HL-60/S4 treated with retinoic acid at 250 ng/mL for 4 days and 3 days (cell line): Measurements from ENCODE around the gene GON4L.
"Not testable (repeated sequence)": the region's sequence is repeated elsewhere in the genome, so short reads cannot be mapped to it uniquely, and the experiment has no call there.

Experiments
- in situ Hi-C: fragments of 300-500 bp; cut with MboI; formaldehyde crosslinking; loops from 2 replicates; pipeline ENCODE4 v1.7.0; 2022; ENCODE audit warnings: low sequenced_read_pairs

Gene GON4L

DNA sequence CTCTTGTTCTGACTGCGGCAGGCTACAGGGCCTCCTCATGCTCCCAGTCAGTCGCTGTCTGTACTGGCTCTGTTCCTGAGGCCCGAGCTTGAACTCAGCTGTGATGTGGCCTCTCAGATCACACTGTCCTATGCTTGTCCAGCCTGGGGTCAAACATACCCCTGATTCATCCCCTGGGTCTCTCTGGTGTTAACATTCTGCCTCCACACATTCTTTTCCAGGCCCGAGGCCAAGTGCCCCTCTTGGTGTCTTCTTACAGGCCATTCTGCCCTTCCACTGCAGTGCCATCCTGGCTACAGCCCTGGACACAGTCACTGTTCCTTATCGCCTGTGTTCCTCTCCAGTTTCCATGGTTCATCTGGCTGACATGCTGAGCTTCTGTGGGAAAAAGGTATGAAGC is 108.9 kb downstream of the GON4L start:
- in situ Hi-C loops = not testable (repeated sequence)

DNA sequence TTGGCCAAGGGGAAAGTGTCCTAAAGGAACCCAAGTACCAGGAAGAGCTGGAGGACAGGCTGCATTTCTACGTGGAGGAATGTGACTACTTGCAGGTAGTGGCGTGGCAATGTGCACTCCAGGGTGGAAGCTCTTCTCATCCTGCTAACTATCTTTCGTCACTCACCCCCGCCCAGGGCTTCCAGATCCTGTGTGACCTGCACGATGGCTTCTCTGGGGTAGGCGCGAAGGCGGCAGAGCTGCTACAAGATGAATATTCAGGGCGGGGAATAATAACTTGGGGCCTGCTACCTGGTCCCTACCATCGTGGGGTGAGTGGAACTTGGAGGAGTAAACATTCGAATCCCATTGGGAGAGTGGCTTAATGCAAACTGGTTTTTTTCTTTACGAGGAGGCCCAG is 109.4 kb downstream of the GON4L start:
- in situ Hi-C loops = not testable (repeated sequence)

DNA sequence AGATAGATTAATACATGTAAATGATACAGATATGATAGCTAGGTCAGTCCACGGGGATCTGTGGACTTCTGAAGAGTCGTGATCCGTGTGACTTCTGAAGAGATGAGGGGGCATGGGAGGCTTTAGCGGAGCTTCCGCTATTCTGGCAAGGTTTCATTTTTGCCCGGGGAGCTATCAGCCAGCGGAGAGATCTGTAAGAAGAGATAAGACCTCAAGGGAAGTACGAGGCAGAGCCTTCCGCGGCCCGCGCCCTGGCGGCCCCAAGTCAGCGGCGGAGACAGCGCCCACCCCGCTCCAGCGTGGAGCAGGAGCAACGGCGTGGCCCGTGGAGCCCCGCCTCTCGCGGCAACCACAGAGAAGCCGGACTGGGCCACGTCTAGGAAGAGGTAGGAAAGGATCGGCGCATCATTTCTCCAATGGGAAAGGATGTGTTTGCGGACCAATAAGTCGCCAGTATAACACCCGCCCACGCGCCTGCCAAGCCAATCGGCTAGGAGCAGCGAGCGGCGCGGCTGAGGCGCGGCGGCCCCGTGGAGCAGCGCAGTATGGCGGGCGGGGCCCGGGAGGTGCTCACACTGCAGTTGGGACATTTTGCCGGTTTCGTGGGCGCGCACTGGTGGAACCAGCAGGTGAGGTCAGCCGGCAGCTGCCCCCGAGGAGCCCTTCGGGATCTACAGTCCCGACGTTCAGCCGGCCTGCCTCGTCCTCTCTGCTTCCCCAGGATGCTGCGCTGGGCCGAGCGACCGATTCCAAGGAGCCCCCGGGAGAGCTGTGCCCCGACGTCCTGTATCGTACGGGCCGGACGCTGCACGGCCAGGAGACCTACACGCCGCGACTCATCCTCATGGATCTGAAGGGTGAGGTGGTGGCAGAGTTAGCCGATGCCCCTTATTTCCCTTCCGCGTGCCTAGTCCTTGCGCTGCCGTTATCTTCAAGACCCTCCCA is 111.5 kb downstream of the GON4L start:
- in situ Hi-C loops = not testable (repeated sequence)

DNA sequence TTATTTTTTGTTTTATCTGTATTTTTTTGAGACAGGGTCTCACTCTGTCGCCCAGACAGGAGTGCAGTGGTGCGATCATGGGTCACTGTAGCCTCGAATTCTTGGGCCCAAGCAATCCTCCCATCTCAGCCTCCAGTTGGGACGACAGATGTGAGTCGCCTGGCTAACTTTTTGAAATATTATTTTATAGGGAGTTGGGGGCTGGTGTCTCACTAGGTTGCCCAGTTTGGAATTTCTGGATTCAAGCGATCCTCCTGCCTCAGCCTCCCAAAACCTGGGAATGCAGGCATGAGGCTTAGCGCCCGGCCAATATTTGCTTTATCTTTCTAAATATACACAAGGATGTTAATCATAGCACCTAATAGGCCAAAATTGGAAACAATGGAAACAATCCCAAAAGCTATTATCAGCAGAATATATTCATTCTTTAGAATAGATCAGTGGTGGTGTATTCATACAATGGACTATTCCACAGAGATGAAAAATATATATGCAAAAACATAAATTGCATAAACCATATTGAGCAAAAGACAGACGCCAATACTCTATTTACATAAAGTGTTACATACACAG is 112.2 kb downstream of the GON4L start:
- in situ Hi-C loops = no loop called here

DNA sequence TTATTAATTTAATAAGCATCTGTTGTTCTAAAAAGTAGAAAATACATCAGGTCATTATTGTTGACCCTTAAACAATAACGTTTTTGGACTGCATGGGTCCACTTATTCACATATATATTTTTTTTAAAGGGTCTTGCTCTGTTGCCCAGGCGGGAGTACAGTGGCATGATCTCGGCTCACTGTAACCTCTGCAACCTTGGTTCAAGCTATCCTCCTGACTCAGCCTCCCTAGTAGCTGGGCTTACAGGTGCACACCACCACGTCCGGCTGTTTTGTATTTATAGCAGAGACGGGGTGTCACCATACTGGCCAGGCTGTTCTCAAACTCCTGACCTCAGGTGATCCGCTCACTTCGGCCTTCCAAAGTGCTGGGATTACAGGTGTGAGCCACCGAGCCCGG is 115.1 kb downstream of the GON4L start:
- in situ Hi-C loops = no loop called here

DNA sequence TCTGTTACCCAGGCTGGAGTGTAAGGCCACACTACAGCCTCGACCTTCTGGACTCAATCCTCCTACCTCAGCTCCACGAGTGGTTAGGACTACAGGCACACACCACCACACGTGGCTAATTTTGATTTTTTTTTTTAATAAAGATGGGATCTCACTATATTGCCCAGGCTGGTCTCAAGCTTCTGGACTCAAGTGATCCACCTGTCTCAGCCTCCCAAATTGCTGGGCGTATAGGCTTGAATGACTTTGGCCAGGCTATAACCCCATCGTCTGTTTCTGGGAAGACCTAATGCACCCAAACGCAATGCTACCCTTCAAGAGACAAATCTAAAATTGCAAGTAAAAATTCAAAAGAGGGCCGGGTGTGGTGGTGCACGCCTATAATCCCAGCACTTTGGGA is 116.0 kb downstream of the GON4L start:
- in situ Hi-C loops = no loop called here

DNA sequence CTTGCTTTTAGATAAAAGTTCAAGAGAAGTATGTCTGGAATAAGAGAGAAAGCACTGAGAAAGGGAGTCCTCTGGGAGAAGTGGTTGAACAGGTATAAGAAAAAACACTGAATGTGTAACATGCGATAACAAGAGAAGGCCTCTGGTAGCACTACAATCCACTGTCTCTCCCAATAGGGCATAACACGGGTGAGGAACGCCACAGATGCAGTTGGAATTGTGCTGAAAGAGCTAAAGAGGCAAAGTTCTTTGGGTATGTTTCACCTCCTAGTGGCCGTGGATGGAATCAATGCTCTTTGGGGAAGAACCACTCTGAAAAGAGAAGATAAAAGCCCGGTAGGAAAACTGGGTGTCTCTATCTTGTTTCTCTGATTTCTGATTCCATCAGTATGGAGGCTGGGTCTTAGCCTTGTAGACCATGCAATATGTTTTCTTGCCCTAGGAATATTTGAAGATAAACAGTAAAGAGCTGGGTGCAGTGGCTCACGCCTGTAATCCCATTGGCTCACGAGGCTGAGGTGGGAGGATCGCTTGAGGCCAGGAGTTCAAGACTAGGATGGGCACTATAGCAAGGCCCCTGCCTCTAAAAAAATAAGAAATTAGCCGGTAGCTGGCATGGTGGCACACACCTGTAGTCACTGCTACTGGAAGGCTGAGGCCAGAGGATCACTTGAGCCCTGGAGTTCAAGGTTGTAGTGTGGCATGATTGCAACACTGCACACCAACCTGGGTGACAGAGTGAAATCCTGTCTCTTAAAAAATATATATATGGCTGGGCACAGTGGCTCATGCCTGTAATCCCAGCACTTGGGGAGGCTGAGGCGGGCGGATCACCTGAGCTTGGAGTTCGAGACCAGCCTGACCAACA is 127.7 kb downstream of the GON4L start:
- in situ Hi-C loops = no loop called here

DNA sequence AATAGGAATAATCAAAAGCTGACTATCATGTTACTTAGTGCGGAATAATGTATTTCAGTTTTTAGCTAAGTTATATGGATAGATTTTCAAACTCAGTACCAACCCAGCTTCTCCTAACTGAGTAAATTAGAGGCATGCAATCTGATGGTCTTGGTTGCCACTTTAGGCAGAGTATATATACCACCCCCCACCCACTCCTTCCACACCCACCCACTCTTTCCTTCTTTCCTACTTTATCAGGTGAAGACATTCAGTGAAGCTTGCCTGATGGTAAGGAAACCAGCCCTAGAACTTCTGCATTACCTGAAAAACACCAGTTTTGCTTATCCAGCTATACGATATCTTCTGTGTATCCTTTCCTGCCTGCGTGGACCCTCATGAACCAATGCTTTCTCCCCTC is 131.9 kb downstream of the GON4L start:
- in situ Hi-C loops = no loop called here

DNA sequence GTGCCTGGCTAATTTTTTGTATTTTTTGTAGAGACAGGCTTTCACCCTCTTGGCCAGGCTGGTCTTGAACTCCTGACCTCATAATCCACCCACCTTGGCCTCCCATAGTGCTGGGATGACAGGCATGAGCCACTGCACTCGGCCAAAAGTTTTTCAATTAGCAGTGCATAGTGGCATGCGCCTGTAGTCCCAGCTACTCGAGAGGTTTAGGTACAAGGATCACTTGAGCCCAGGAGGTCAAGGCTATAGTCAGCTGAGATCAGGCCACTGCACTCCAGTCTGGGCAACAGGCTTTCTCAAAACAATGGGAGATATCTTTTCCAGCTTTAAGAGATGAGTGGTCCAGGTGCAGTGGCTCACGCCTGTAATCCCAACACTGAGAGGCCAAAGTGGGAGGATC is 137.3 kb downstream of the GON4L start:
- in situ Hi-C loops = no loop called here

DNA sequence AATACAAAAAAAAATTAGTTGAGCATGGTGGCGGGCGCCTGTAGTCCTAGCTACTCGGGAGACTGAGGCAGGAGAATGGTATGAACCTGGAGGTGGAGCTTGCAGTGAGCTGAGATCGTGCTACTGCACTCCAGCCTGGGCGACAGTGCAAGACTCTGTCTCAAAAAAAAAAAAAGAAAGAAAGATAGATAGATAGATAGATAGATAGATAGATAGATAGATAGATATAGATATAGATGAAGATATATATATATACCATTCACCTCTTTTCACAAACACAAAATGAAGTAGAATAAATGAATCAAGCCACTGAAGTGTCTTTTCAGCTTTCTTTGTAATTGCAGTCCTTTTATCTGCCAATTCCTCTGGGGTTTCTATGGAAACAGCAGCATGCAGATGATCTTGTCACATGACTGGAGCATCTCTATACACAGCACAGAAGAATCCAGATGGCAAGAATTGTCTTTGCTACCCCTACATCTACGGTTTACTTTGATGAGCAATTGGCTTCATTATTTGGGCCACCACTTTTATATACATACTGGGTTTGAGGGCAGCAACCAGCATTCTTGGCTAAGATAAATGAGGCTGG is 138.4 kb downstream of the GON4L start:
- in situ Hi-C loops = not testable (repeated sequence)

DNA sequence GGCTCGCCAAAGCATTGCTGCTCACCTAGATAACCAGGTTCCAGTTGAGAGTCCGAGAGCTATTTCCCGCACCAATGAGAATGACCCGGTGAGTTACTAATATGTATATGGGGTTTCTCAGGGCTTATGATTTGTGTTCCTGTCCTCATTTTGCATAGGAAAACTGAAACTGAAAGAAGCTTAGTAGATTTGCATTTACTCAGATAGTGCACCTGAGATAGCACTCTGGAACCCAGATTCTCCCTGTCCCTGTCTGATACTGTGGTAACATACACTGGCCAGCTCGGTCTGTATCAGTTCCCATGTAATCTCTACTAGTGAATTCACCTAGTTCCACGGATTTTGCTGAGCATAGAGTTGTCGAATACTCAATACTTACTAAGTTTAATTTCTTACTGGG is 140.0 kb downstream of the GON4L start:
- in situ Hi-C loops = no loop called here

DNA sequence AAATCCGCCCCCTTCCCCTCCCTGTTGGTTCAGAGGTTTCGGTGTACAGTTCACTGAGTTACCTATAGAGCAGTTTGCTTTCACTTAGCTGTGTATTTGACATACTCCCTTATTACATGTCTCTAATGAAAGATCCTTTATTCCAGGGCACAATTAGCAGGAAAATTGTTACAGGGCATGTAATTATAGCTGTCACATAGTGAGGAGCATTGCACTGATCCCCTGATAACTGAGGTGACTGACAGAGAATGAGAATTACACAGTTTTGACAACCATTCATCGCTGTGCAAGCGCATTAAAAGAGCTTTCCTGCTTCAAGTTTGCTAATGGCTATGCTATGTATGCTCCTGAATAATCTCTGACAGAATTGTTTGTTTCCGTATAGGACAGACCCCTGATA is 141.2 kb downstream of the GON4L start:
- in situ Hi-C loops = no loop called here

DNA sequence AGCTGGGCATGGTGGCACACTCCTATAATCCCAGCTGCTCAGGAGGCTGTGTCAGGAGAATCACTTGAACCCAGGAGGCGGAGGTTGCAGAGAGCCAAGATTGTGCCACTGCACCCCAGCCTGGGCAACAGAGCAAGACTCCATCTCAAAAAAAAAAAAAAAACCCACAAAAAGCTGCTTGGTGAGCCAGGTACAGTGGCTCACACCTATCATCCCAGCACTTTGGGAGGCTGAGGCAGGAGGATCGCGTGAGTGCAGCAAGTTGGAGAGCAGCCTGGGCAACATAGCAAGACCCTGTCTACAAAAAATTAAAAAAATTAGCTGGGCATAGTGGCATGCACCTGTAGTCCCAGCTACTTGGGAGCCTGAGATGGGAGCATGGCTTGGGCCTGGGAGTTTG is 142.0 kb downstream of the GON4L start:
- in situ Hi-C loops = not testable (repeated sequence)

DNA sequence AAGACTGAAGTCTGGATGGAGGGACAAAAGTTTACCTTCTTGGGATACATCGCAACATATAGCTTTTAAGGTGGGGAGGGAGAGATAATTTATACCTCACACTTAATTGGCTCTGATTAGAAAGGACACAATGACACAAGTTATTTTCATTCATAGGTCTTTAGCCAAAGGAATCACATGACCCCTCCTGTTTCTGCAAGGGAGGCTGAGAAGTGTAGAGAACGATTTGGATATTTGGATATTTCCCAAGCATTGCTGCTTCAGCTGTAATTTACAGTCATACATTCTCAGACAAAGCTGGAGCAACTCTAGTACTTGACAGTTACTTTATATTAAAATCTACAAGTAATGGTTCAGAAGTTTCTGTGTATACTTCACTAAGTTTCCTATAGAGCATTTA is 143.9 kb downstream of the GON4L start:
- in situ Hi-C loops = no loop called here

DNA sequence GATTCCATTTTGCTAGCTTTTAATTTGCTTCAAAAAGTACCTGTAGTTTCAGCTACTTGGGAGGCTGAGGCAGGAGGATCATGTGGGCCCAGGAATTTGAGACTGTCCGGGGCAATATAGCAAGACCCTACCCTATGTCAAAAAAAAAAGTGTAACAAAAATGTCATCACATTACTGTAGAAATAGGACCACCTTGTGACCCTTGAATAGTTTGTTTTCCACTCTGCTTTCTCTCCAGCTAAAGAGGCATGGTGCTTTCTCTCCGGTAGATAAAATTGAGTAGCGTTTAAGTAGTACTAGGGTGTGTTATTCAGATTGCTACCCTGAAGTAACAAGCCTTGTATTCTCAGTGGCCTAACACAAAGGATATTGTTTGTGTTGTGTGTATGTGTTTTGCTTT is 144.4 kb downstream of the GON4L start:
- in situ Hi-C loops = not testable (repeated sequence)

DNA sequence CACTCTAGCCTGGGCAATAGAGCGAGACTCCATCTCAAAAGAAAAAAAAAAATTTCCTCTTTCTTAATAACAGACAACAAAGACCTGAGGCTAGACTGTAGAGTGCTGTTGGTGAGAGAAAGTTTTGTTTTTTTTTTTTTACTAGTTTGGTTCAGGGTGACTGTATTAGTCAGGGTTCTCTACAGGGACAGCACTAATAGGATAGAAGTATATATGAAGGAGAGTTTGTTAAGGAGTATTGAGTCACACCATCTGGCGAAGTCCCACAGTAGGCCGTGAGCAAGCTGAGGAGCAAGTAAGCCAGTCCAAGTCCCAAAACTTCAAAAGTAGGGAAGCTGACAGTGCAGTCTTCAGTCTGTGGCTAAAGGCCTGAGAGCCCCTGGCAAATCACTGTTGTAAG is 145.6 kb downstream of the GON4L start:
- in situ Hi-C loops = not testable (repeated sequence)

DNA sequence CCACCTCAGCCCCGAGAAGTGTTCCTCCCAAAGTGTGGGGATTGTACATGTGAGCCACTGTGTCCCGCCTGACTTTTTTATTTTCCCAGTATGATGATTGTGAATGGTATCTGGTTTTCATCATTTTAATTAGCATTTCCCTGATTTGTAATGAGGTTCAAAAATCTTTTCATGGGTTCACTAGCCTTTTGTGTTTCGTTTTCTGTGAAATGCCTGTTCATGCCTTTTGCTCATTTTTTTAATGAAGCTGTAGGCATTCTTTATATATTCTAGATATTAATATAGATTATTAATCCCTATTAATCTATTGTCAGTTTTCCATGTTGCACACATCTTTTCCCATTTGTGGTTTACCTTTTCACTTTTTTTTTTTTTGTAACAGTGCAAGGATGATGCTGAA is 147.6 kb downstream of the GON4L start:
- in situ Hi-C loops = no loop called here

DNA sequence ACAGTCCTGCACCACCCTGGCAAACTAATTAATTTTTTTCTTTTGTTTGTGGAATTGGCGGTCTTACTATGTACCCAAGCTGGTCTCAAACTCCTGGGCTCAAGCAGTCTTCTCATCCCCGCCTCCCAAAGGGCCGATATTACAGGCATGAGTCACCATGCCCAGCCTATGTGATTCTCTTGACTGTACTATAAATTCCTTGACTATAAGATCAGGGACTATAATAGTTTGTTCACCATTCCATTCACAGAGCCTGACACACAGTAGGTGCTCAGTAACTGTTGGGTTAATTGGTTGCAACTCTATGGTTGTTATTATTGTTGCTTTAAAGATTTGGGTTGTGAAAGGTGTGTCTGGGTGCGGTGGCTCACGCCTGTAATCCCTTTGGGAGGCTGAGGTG is 150.9 kb downstream of the GON4L start:
- in situ Hi-C loops = no loop called here

DNA sequence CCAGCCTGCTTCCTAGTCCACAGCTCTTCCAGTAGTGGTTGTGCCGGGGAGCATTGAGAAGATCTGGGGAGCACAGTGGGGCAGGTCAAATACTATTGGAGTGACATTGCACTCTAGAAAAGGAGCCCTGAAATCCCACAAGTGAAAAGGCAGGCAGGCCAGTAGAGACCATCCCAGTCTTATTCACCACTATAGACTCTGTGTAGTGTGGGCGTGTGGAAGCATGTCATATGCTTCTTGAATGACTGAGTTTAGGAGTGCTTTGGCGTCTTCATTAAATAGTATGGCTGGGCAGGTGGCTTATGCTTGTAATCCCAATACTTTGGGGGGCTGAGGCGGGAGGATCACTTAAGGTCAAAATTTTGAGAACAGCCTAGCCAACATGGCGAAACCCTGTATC is 152.6 kb downstream of the GON4L start:
- in situ Hi-C loops = not testable (repeated sequence)

DNA sequence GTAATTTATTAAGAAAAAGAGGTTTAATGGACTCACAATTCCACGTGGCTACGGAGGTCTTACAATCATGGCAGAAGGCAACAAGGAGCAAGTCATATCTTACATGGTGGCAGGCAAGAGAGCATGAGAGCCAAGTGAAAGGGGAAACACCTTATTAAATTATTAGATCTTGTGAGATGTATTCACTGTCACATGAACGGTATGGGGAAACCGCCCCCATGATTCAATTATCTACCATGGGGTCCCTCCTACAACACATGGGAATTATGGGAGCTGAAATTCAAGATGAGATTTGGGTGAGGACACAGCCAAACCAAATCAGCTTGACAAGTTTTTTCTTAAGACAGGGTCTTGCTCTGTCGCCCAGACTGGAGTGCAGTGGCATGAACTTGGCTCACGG is 153.8 kb downstream of the GON4L start:
- in situ Hi-C loops = no loop called here

DNA sequence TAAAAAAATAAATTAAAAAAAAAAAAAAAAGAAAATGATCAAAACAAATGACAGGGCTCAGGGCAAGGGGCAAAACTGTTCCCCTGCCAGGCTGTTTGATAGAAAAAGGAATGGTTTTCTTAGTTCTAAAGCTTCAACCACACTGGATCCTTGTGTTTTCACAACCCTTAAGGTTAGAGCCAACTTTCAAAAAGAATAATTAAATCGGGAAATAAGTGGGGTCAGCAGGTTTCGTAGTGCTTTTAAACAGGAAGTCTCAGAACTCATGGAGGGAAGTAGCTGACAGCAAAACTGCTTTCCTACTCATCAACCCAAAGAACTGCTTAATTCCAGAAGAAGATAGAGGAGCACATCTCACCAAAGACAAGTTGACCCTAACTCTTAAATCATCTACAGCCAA is 155.3 kb downstream of the GON4L start:
- in situ Hi-C loops = not testable (repeated sequence)
